Neural cell (in vitro differentiated cells): ENCODE data around the gene OR6Y1.

Source experiments
- CTCF ChIP-seq: fragments of 450-650 bp; IDR thresholded peaks from 2 replicates; pipeline ENCODE4 v1.5.1; 2014; ENCODE audit warnings: antibody characterized with exemption, mild to moderate bottlenecking, moderate library complexity; ENCODE audit not compliant: poor library complexity, severe bottlenecking
- EP300 ChIP-seq: fragments of 450-650 bp; conservative IDR thresholded peaks from 2 replicates; pipeline ENCODE4 v1.6.1; 2014; ENCODE audit warnings: antibody characterized with exemption, mild to moderate bottlenecking, moderate library complexity; ENCODE audit not compliant: poor library complexity, severe bottlenecking
- EZH2 ChIP-seq: fragments of 200-600, 300-800 bp; shearing (Covaris generic), sonication (generic); IDR thresholded peaks from 2 replicates; pipeline ENCODE4 v1.6.1; 2014; ENCODE audit warnings: antibody characterized with exemption, low read length, borderline replicate concordance, mild to moderate bottlenecking; ENCODE audit not compliant: insufficient read depth, poor library complexity, severe bottlenecking
- POLR2AphosphoS5 ChIP-seq: IDR thresholded peaks from 2 replicates; pipeline ENCODE4 v1.6.1; 2012
- RAD21 ChIP-seq: fragments of 450-650 bp; conservative IDR thresholded peaks from 2 replicates; pipeline ENCODE4 v1.6.1; 2014; ENCODE audit warnings: antibody characterized with exemption, mild to moderate bottlenecking, moderate library complexity
- TAF1 ChIP-seq: IDR thresholded peaks from 2 replicates; pipeline ENCODE4 v1.6.1; 2012; ENCODE audit warnings: low read depth
- TF ChIP-seq, protein P1 (sequence below): IDR thresholded peaks from 2 replicates; pipeline ENCODE4 v1.6.1; 2012; ENCODE audit warnings: borderline replicate concordance

DNA sequence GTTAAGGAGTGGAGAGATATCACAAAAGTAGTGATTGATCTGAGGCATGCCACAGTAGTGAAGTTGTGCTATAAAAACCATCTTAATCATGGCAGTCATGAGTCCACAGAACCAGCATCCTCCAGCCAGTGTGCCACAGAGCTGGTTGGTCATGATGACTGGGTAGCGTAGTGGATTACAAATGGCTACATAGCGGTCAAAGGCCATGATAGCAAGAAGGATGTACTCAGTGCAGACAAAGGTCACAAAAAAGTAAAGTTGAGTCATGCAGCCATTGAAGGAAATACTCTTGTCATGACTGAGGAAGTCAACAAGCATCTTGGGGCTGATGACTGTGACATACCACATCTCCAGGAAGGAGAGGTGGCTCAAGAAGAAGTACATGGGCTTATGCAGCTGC is 6.7 kb downstream of the OR6Y1 start:
- TF ChIP-seq CTCF: no peak
- no peak for TF ChIP-seq POLR2AphosphoS5
- TF ChIP-seq RAD21: no peak
- no peak for TF ChIP-seq EZH2
- no peak for TF ChIP-seq EP300
- no peak for TF ChIP-seq TAF1
- TF ChIP-seq, protein P1, sequence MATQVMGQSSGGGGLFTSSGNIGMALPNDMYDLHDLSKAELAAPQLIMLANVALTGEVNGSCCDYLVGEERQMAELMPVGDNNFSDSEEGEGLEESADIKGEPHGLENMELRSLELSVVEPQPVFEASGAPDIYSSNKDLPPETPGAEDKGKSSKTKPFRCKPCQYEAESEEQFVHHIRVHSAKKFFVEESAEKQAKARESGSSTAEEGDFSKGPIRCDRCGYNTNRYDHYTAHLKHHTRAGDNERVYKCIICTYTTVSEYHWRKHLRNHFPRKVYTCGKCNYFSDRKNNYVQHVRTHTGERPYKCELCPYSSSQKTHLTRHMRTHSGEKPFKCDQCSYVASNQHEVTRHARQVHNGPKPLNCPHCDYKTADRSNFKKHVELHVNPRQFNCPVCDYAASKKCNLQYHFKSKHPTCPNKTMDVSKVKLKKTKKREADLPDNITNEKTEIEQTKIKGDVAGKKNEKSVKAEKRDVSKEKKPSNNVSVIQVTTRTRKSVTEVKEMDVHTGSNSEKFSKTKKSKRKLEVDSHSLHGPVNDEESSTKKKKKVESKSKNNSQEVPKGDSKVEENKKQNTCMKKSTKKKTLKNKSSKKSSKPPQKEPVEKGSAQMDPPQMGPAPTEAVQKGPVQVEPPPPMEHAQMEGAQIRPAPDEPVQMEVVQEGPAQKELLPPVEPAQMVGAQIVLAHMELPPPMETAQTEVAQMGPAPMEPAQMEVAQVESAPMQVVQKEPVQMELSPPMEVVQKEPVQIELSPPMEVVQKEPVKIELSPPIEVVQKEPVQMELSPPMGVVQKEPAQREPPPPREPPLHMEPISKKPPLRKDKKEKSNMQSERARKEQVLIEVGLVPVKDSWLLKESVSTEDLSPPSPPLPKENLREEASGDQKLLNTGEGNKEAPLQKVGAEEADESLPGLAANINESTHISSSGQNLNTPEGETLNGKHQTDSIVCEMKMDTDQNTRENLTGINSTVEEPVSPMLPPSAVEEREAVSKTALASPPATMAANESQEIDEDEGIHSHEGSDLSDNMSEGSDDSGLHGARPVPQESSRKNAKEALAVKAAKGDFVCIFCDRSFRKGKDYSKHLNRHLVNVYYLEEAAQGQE: no peak
